AG09319 (cell line): ENCODE results near the gene NSRP1.

ENCODE experiments used
- DNase-seq: peaks from one replicate; pipeline ENCODE4 v3.0.0-alpha.2; 2010; ENCODE audit warnings: low read depth; ENCODE audit errors: extremely low read depth
- TF ChIP-seq, protein P1 (sequence below): IDR thresholded peaks from 2 replicates; pipeline ENCODE4 v1.5.1; 2011; ENCODE audit warnings: low read depth, mild to moderate bottlenecking, inconsistent platforms, low read length, moderate library complexity

NSRP1 gene, protein sequence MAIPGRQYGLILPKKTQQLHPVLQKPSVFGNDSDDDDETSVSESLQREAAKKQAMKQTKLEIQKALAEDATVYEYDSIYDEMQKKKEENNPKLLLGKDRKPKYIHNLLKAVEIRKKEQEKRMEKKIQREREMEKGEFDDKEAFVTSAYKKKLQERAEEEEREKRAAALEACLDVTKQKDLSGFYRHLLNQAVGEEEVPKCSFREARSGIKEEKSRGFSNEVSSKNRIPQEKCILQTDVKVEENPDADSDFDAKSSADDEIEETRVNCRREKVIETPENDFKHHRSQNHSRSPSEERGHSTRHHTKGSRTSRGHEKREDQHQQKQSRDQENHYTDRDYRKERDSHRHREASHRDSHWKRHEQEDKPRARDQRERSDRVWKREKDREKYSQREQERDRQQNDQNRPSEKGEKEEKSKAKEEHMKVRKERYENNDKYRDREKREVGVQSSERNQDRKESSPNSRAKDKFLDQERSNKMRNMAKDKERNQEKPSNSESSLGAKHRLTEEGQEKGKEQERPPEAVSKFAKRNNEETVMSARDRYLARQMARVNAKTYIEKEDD

DNA sequence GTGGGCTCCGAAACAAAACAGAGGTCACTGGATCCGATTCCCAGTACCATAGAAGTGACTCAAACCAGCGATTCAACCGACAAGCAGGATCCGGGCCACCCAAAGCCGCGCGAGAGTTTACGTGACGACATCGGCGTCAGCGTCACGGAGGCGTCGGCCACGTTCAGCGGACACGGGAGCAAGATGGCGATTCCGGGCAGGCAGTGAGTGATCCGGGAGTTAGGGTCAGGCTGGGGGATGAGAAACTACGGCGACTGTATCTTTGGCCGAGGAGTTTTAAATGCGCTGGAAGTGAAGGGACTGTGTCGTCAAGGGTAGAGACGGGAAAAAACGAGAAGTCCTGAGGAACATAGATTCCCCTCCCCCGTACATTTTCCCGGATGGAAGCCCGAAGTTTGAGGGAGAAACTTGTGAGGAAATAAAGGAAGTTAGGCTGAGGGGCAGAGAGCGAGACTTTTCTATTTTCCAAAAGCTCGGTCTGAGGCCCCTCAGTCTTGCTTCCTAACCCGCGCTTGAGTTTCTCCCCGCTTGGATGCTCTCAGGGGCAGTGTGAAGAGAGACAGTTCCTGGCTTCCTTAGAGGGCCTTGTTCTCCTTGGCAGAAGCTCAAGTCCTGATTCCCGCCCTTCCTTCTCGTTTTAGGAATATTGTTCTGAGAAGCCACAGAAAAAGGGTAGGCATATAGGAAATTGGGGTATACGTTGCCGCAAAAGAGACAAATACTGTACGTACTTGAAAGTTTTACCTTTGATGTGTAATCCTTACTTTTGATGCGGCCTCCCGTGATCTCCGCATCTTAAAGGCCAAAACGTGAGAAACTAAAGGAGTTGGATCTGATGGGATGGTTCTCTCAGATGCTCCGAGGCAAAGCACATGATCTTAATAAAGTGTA is at the start of gene NSRP1:
Gene NSRP1, plus strand, starts transcription at position 156 of the 891 bp plus-strand sequence. Its CDS starts 28 bp downstream, at position 184.
- TF ChIP-seq, protein P1, sequence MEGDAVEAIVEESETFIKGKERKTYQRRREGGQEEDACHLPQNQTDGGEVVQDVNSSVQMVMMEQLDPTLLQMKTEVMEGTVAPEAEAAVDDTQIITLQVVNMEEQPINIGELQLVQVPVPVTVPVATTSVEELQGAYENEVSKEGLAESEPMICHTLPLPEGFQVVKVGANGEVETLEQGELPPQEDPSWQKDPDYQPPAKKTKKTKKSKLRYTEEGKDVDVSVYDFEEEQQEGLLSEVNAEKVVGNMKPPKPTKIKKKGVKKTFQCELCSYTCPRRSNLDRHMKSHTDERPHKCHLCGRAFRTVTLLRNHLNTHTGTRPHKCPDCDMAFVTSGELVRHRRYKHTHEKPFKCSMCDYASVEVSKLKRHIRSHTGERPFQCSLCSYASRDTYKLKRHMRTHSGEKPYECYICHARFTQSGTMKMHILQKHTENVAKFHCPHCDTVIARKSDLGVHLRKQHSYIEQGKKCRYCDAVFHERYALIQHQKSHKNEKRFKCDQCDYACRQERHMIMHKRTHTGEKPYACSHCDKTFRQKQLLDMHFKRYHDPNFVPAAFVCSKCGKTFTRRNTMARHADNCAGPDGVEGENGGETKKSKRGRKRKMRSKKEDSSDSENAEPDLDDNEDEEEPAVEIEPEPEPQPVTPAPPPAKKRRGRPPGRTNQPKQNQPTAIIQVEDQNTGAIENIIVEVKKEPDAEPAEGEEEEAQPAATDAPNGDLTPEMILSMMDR, result no peak
- DNase-seq, result peak; percentile 88

DNA sequence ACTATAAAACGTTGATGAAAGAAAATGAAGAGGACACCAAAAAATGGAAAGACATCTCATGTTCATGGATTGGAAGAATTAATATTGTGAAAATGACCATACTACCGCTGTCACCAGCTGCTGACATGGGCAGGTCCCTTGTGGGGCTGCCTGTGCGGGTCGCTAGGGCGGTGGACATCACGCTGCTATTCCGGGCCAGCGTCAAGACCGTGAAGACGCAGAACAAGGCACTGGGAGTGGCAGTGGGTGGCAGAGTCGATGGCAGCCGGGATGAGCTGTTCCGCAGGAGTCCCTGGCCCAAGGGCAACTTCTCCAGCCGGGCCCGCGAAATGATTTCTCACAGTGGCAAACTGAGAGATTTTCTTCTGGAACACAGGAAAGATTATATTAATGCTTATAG is 48.2 kb upstream of the NSRP1 start:
- DNase-seq, result no peak
- TF ChIP-seq, protein P1, result no peak

DNA sequence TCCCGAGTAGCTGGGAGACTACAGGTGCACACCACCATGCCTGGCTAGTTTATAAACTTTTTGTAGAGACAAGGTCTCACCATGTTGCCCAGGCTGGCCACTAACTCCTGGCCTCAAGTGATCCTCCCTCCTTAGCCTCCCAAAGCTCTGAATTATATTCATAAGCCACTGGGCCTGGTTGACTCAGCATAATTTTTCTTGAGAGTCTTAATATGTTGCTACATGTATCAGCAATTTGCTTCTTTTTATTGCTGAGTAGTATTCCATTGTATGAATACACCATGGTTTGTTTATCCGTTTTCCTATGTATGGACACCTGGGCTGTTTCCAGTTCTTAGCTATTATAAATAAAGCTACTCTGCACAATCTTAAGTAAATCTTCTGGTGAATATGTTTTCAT is 42.4 kb upstream of the NSRP1 start:
- TF ChIP-seq, protein P1, result no peak
- no peak for DNase-seq

DNA sequence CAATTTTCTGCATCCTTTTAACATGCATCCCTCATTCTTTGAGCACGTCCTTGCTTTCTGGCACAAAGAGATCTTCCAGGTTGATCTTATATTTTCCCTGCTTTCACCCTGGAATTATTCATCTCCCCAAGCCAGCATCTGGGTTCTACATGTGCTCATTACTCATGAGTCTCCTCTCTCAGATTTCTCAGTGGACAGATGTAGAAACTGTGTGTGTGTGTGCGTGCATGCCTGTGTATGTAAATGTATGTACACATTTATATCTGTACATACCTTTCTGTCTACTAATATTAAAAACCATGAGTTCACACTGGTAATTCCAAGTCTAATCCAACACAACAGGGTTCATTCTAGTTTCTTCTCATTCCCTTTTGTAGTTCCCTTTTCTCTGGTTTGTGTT is 41.9 kb upstream of the NSRP1 start:
- TF ChIP-seq, protein P1, result no peak

DNA sequence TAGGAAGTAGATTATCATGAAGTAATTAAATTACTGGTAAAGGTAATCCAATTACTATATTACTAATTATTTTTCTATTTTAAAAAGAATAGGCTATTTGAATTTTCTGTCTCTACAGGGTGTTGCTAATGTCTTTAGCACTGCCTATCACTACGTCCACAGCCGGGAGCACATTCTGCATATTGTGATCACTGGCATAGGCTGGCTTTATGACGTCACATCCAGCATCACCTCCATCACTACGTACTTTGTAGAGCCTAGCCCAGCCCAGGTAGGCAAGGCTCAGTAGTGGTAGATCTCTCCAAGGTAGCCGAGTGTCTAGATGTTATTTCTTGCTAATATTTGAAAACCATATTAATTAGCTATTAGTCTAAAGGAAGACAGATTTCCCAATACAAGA is 33.8 kb upstream of the NSRP1 start:
- DNase-seq, result no peak
- TF ChIP-seq, protein P1, result no peak

More for the DNA sequence above, 41.9 kb upstream of the NSRP1 start:
- no peak for DNase-seq

DNA sequence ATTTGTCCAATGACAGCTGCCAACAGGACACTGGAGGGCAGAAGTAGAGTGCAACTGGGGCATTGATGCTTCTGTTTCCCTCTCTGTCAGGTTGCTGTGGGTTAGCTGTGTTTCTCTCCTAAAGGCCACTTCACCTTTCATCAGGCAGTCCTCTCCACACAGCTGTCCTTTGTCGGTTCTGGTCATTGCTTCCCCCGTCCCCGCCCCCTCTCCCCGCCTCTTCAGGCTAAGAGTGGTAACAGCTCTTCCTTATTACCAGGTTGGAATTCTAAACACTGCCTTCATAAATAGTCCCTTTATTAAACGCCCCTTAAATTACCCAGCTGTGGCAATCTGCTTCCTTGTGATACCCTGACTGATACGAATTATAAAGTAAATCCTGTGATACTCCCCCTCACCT is 31.8 kb upstream of the NSRP1 start:
- TF ChIP-seq, protein P1, result no peak
- DNase-seq, result no peak
